AG09309 (cell line): ENCODE results near the gene ASPM.
A peak's percentile ranks its signal among the peaks of the same experiment; 100 is the strongest.

Source experiments
- DNase-seq: peaks from one replicate; pipeline ENCODE4 v3.0.0-alpha.2; 2010; ENCODE audit warnings: low read depth
- H3K4me3 ChIP-seq: 2 replicates; pipeline ENCODE4 v1.5.1; 2011; ENCODE audit warnings: mild to moderate bottlenecking, low read depth, low read length, moderate library complexity; ENCODE audit not compliant: control insufficient read depth
- TF ChIP-seq, protein P1 (sequence below): IDR thresholded peaks from 2 replicates; pipeline ENCODE4 v1.5.1; 2011; ENCODE audit warnings: mild to moderate bottlenecking, low read depth, low read length, inconsistent platforms; ENCODE audit not compliant: insufficient read depth, control insufficient read depth; ENCODE audit errors: missing control alignments

Gene ASPM, protein sequence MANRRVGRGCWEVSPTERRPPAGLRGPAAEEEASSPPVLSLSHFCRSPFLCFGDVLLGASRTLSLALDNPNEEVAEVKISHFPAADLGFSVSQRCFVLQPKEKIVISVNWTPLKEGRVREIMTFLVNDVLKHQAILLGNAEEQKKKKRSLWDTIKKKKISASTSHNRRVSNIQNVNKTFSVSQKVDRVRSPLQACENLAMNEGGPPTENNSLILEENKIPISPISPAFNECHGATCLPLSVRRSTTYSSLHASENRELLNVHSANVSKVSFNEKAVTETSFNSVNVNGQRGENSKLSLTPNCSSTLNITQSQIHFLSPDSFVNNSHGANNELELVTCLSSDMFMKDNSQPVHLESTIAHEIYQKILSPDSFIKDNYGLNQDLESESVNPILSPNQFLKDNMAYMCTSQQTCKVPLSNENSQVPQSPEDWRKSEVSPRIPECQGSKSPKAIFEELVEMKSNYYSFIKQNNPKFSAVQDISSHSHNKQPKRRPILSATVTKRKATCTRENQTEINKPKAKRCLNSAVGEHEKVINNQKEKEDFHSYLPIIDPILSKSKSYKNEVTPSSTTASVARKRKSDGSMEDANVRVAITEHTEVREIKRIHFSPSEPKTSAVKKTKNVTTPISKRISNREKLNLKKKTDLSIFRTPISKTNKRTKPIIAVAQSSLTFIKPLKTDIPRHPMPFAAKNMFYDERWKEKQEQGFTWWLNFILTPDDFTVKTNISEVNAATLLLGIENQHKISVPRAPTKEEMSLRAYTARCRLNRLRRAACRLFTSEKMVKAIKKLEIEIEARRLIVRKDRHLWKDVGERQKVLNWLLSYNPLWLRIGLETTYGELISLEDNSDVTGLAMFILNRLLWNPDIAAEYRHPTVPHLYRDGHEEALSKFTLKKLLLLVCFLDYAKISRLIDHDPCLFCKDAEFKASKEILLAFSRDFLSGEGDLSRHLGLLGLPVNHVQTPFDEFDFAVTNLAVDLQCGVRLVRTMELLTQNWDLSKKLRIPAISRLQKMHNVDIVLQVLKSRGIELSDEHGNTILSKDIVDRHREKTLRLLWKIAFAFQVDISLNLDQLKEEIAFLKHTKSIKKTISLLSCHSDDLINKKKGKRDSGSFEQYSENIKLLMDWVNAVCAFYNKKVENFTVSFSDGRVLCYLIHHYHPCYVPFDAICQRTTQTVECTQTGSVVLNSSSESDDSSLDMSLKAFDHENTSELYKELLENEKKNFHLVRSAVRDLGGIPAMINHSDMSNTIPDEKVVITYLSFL (N-terminal part only)

GRCh38 chr1:197146101-197147095 is at the start of gene ASPM:
TSS of gene ASPM (minus strand) at chr1:197146669. CDS start at chr1:197146437, 232 bp downstream.
- peak; percentile 76 for DNase-seq
- TF ChIP-seq, protein P1, sequence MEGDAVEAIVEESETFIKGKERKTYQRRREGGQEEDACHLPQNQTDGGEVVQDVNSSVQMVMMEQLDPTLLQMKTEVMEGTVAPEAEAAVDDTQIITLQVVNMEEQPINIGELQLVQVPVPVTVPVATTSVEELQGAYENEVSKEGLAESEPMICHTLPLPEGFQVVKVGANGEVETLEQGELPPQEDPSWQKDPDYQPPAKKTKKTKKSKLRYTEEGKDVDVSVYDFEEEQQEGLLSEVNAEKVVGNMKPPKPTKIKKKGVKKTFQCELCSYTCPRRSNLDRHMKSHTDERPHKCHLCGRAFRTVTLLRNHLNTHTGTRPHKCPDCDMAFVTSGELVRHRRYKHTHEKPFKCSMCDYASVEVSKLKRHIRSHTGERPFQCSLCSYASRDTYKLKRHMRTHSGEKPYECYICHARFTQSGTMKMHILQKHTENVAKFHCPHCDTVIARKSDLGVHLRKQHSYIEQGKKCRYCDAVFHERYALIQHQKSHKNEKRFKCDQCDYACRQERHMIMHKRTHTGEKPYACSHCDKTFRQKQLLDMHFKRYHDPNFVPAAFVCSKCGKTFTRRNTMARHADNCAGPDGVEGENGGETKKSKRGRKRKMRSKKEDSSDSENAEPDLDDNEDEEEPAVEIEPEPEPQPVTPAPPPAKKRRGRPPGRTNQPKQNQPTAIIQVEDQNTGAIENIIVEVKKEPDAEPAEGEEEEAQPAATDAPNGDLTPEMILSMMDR: no peak
- peak within 1 kb of the TSS; percentile 82 for H3K4me3 ChIP-seq

GRCh38 chr1:197195100-197195499 is 48.6 kb upstream of the ASPM start:
- no peak for DNase-seq
- H3K4me3 ChIP-seq: no peak overlapping the region
- TF ChIP-seq, protein P1: no peak

GRCh38 chr1:197184190-197184589 is 37.7 kb upstream of the ASPM start:
- DNase-seq: no peak
- TF ChIP-seq, protein P1: no peak
- H3K4me3 ChIP-seq: no peak overlapping the region

DNA sequence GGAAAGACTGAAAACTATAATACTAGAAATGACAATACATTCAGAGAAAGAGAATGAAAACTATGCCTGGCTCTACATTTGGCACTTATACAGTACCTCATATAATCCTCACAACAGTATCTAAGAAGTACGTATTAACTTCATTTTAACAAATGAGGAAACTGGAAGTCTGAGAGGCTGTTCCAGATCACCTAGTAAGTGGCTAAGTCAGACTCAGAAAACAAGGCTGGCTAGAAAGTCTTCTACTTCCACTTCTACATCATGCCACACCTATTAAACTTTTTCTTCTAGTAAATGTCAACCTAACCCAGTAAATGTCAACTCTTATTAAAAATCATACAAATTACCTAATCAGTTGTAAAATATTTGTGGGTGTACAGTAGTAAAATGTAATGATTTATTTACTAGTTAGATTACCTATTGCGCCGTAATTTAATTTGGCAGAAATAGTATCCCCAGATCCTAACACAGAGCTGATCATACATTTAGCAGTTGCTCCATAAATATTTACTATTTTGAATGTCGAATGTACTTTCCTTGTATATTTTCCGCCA is 36.8 kb upstream of the ASPM start:
- TF ChIP-seq, protein P1: no peak
- DNase-seq: no peak
- no peak overlapping the region for H3K4me3 ChIP-seq

GRCh38 chr1:197182716-197183115 is 36.2 kb upstream of the ASPM start:
- no peak for DNase-seq
- TF ChIP-seq, protein P1: no peak
- H3K4me3 ChIP-seq: no peak overlapping the region
